ENCODE data around the gene ARHGAP12.
A peak's percentile ranks its signal among the peaks of the same experiment; 100 is the strongest.
"Not testable (repeated sequence)": the region's sequence is repeated elsewhere in the genome, so short reads cannot be mapped to it uniquely, and the experiment has no call there.

Gene ARHGAP12

GRCh38 chr10:31768935-31769334, 159.7 kb downstream of the ARHGAP12 start:
- DNase-seq (ENCODE audit: low spot score) = not testable (repeated sequence)

DNA sequence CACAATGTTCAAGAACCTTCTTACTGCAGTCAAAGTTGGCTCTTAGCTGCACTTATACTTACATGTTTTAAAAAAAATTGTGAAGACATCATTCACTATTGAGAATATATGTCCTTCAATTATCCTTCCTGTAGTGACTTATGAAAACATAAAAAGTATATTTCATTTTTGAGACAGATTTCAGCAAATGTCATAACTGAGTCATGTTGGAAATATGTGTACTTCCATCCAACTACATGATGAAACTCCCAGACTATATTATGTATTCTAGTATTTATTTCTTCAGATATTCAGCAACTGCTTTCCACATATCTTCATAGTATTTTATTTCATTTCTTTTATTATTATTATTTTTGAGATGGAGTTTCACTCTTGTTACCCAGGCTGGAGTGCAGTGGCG, 160.2 kb downstream of the ARHGAP12 start:
- peak; percentile 12 for DNase-seq (ENCODE audit: low spot score)

- peak; percentile 70 for DNase-seq (ENCODE audit: low spot score)
Observed at GRCh38 chr10:31765541-31765940, 163.1 kb downstream of the ARHGAP12 start.

DNA sequence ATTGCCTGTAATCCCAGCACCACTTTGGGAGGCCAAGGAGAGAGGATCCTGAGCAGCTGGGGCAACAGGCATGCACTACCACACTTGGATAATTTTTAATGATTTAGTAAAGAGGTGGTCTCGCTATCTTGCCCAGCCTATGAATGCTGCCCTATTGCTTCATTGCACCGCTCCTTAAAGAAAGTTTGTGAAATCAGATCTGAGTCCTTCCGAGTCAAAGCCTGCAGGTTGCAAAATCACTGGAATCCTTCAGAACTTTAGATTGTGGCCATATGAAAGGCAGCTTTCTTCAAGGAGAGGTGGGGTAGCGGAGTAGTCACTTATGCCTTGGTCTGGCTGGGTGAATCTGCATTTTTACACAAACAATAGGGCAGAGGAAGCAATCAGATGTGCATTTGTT, 166.3 kb downstream of the ARHGAP12 start:
- DNase-seq (ENCODE audit: low spot score) = no peak

GRCh38 chr10:31761156-31761555, 167.5 kb downstream of the ARHGAP12 start:
- DNase-seq (ENCODE audit: low spot score) = peak; percentile 38

- no peak for DNase-seq (ENCODE audit: low spot score)
Observed at GRCh38 chr10:31760674-31761081, 168.0 kb downstream of the ARHGAP12 start.

DNA sequence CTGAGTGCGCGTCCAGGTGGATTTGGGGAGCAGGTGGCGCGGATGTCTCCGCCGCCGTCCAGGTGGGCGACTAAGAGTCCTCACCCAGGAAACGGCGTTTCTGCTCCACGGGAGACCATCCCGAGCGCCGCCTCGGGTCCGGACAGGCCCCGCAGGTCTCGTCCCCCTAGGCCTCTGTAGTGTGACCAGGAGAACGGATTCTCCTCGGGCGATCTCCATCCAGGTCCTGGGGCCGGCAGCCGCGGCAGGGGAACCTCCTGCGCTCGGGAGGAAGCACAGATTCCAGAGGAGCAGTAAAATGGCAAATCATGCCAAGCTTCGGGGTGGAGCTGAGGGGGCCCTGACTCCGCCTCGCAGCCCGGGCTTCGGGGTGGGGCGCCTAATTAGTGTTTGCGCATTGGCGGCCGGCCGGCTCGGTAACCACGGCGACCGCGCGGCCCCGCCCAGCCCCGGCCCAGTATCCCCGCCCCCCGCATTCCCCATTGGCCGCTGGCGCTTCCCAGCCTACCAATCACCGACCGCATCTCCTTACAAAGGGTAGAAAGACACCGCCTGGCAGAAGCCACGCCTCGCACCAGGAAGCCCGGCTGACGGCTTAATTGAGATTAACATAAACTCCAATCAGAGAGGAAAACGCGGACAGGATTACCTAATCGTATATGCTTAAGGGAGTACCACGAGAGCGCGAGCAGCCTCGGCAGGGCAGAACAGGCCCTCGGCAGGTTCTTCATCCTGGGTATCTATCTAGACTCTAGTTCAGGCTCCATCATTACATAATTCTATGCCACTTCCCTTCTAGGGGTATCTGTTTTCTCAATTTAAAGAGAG, 168.6 kb downstream of the ARHGAP12 start:
- peak; percentile 97 for DNase-seq (ENCODE audit: low spot score)

DNA sequence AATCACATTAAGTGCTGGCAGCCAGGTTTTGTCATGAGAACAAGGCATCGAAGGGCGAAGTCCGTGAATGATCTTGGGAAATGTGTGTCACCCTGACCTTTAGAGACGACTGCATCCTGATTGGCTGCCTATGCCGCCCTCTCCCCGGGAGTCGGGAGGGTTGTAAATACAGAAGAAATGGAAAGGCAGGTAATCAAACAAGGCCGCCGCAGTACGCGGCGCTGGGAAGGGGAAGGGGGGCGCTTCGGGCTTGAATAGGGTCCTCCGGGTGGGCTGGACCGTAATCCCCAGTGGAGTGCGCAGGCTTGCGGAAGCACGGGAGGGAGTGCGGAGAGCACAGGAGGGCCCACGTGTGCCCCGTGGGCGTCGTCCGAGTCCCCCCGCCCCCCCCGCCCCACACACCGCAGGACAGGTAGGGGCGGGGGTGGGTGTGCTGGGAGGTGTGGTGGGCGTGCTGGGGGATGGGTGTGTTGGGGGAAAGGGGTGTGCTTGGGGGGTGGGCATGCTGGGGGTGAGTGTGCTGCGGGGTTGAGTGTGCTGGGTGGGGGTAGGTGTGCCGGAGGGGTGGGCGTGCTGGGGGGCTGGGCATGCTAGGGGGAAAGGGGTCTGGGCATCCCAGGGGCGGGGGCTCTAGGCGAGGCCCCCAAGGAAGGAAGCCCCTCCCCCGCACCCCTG, 169.4 kb downstream of the ARHGAP12 start:
- peak; percentile 59 for DNase-seq (ENCODE audit: low spot score)

- peak; percentile 61 for DNase-seq (ENCODE audit: low spot score)
Observed at GRCh38 chr10:31758495-31758894, 170.1 kb downstream of the ARHGAP12 start.

- no peak for DNase-seq (ENCODE audit: low spot score)
Observed at GRCh38 chr10:31757831-31758230, 170.8 kb downstream of the ARHGAP12 start.

DNA sequence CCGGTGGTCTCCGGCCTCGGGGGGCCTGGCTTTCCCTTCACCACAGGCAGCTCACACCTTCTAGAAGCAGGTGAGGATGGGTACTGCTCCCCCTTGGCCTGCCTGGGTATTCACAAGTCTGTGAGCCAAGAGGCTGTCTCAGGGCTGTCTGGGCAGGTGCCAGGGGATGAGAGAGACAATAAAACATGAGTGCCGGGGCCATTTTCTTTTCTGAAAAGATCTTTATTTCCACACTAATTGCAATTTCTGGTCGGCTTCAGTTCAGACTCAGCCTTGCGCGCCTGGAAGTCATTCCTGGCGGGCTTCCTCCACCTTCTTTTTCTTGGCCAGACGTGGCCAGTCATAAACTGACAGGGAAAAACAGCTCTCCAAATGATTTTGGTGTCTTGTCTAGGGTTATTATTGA, 171.2 kb downstream of the ARHGAP12 start:
- no peak for DNase-seq (ENCODE audit: low spot score)

- no peak for DNase-seq (ENCODE audit: low spot score)
Observed at GRCh38 chr10:31756729-31757110, 171.9 kb downstream of the ARHGAP12 start.

DNA sequence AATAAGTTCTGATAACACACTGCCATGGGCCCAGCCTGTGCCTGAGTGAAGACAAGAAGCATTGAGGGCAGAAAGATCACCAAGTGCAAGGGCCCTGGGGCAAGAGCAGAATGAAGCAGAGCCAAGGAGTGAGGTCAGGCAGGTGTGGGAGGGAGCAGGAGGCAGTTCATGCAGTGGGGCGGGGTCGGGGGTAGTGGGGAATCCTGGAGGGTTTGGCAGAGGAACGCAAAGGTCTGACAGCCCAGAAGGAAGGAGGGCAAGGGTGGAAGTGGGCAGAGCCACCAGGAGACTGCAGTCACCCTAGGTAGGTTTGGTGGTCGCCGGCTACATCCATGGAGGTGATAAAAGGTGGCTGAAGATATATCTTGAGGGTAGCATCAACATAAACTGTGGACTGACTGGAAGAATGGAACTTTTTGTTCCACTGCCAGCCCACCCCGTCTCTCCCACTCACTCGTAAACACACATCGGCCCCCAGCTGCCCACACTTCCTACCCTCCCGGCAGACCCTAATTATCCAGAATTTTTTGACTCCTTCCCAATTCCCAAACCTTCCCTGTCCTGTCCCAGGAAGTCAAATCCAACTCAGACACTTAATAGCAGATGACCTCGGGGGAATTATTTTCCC, 172.4 kb downstream of the ARHGAP12 start:
- DNase-seq (ENCODE audit: low spot score) = no peak

Measured in AG08395 (cell line).